Measurements from ENCODE around the gene MACC1. TPM values are rescaled to one million over a fixed set of nuclear protein-coding genes. Genes with fewer than 3 reads are reported as not detected.

Gene MACC1
- total and polyA plus RNA-seq, 9 of the 15 experiments (the other 6 are each of a cell fraction or from before 2014, with no cell fraction given) = 5.9 to 30.2 (median 10.4) TPM

GRCh38 chr7:20144801-20145200 is 72.4 kb downstream of the MACC1 start:
- H3K36me3 ChIP-seq (ENCODE audit: control insufficient read depth, insufficient read depth, low read length) = 0 out of 3 replicates have a peak, but pooled peaks cover 2% of the 10 kb centered on the region
- intact Hi-C loops (cut with micrococcal nuclease) = no loop called here
- DNase-seq (ENCODE audit: extremely low read depth in 1 of 4, low spot score in 3 of 4) (no peak), ATAC-seq (no peak), FAIRE-seq (no peak)
- TF ChIP-seq MAX (CRISPR knock-in tag; IDR thresholded peaks at IDR 0.05) (no peak), ZEB2 (IDR thresholded peaks at IDR 0.05) (no peak), POLR2G (IDR thresholded peaks at IDR 0.05; ENCODE audit: low read depth, low read length) (no peak), MYC (IDR thresholded peaks at IDR 0.05; ENCODE audit: low read depth, low read length) (no peak), MYC (CRISPR knock-in tag; IDR thresholded peaks at IDR 0.05; ENCODE audit: borderline replicate concordance, low read depth) (no peak), RBBP5 (IDR thresholded peaks at IDR 0.05; ENCODE audit: borderline replicate concordance, insufficient read depth, low read length, poor library complexity, severe bottlenecking) (no peak), TAF7 (tag; IDR thresholded peaks at IDR 0.05) (no peak), ATF1 (CRISPR knock-in tag; IDR thresholded peaks at IDR 0.05) (no peak), ATF1 (tag; IDR thresholded peaks at IDR 0.05) (no peak), ZNF655 (CRISPR knock-in tag; IDR thresholded peaks at IDR 0.05) (no peak), PCBP2 (IDR thresholded peaks at IDR 0.05; ENCODE audit: low read depth, low read length, poor library complexity, severe bottlenecking) (no peak)
- H3K9ac ChIP-seq (ENCODE audit: insufficient read depth in 1 of 2, low read depth in 2 of 2, low read length in 2 of 2) = no peak overlapping the region
- no peaks in the 10 kb centered on the region for H3K9me3 ChIP-seq (replicated peaks; ENCODE audit: control insufficient read depth, insufficient read depth, low read depth, low read length)
- H4K20me1 ChIP-seq (replicated peaks; ENCODE audit: control insufficient read depth, insufficient read depth, low read length) = no peaks in the 10 kb centered on the region
- BruUV-seq (replicated peaks) = no TSS peak
- H3K4me2 ChIP-seq (ENCODE audit: insufficient read depth, low read length) = no peak overlapping the region
- H3K4me1 ChIP-seq (replicated peaks in 1 of 2; ENCODE audit: control insufficient read depth in 2 of 2, insufficient read depth in 2 of 2, low read length in 2 of 2) = no peaks in the 10 kb centered on the region
- POLR2A ChIA-PET = interaction anchor here (1.5 to 1.6 kb wide), 2 partner anchors 11 to 12 kb away, joined by 3 read pairs; no protein-coding TSS in a partner anchor
- no peak overlapping the region for H3K27ac ChIP-seq (ENCODE audit: extremely low read depth, low read depth, low read length)
- CTCF ChIA-PET (ENCODE audit: low intra/inter-chr PET ratio) = no interaction called here
- H3K4me3 ChIP-seq = no peak overlapping the region
- no peaks in the 10 kb centered on the region for H3K27me3 ChIP-seq (ENCODE audit: control insufficient read depth in 2 of 2, insufficient read depth in 2 of 2, low read length in 2 of 2)
- no peaks in the 10 kb centered on the region for H3K79me2 ChIP-seq (ENCODE audit: control insufficient read depth, insufficient read depth, low read length)
- no peak overlapping the region for H2AFZ ChIP-seq (ENCODE audit: low read depth, low read length)
- 92% methylated on average over 3 of the region's 3 CpGs for WGBS (ENCODE audit: insufficient coverage, low coverage, missing lambda C conversion rate)
- no peaks in the 10 kb centered on the region for H3K9me1 ChIP-seq (ENCODE audit: control insufficient read depth, insufficient read depth, low read length)
- in situ Hi-C loops (cut with MboI) = no loop called here
